Measurements from ENCODE around the gene TIMP3. TPM values are rescaled to one million over a fixed set of nuclear protein-coding genes. Genes with fewer than 3 reads are reported as not detected.

The TIMP3 gene
- total RNA-seq, 1 experiment from 2014 or later: 0.87 TPM

DNA sequence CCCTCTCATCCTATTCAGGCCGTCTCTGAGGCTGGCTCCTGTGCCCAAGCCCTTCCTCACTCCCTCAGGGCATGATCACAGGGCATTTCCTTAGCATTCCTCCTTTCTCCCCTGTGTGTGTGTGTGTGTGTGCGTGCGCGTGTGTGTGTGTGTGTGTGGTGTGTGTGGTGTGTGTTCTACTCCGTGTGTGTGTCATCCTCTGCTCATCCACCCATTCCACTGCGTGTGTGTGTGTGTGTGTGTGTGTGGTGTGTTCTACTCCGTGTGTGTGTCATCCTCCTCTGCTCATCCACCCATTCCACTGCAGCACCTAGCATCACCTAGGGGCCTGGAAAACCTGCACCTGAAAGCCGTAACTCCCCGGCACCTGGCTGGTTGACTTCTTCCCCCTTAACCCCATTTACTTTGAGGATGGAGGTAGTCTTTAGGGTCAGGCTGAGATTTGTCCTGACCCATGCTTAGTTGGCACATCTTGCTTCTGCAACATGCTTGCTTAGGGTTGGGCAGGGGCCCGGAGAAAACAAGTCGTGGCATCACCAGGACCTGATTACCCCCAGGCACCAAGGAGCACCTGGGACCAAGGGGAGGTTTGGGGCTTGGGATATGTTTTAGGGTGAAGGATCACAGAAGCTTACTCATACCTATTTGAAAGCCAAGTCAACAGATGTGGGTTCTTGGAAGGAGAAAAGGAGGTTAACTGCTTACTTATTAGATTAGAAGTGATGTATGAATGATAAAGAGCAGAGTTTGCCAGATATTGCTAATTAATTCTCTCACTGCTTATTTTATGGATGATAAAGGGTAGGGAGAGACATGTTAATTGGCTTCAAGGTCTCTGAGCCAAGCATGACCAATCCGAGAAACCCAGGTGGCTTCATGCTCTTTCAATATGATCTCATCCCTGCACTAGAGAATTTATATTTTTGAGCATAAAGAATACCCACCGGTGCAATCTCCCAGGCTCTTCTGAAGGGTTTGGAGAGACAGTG is 18.9 kb downstream of the TIMP3 start:
- H3K27me3 ChIP-seq (ENCODE audit: insufficient read depth, low read length): no peaks in the 10 kb centered on the region
- no peaks in the 10 kb centered on the region for H3K23me2 ChIP-seq (ENCODE audit: insufficient read length, low read depth, low read length, poor library complexity, severe bottlenecking)
- TF ChIP-seq, protein P1, sequence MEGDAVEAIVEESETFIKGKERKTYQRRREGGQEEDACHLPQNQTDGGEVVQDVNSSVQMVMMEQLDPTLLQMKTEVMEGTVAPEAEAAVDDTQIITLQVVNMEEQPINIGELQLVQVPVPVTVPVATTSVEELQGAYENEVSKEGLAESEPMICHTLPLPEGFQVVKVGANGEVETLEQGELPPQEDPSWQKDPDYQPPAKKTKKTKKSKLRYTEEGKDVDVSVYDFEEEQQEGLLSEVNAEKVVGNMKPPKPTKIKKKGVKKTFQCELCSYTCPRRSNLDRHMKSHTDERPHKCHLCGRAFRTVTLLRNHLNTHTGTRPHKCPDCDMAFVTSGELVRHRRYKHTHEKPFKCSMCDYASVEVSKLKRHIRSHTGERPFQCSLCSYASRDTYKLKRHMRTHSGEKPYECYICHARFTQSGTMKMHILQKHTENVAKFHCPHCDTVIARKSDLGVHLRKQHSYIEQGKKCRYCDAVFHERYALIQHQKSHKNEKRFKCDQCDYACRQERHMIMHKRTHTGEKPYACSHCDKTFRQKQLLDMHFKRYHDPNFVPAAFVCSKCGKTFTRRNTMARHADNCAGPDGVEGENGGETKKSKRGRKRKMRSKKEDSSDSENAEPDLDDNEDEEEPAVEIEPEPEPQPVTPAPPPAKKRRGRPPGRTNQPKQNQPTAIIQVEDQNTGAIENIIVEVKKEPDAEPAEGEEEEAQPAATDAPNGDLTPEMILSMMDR (conservative IDR thresholded peaks at IDR 0.05): no peak
- H3T11ph ChIP-seq (ENCODE audit: low read length): no peak overlapping the region
- no CpG with 5 or more reads among the region's 13 CpGs for WGBS (ENCODE audit: extremely low coverage, insufficient read length, low lambda C conversion rate)
- H3K4ac ChIP-seq (ENCODE audit: low read depth, low read length): no peak overlapping the region
- no peak overlapping the region for H3K27ac ChIP-seq (ENCODE audit: insufficient read length, low read depth, low read length)
- peak overlapping the region in 2 of 3 experiments; percentile 14 to 75; a peak in 2 of 7 replicates for H3K27ac Mint-ChIP-seq
- H3K4me1 Mint-ChIP-seq: peaks cover 24 to 44% of the 10 kb centered on the region in 2 experiments
- no peak overlapping the region for H3K4me2 ChIP-seq (ENCODE audit: insufficient read depth, insufficient read length, low read length)
- H4K20me1 ChIP-seq (ENCODE audit: control insufficient read depth, insufficient read depth, insufficient read length): no peaks in the 10 kb centered on the region
- H3K36me3 Mint-ChIP-seq (ENCODE audit: insufficient read depth in 1 of 3, low read depth in 3 of 3): peaks cover 0 to 25% (median 20%) of the 10 kb centered on the region in 3 experiments; a peak in 4 of 7 replicates
- H3K4me1 ChIP-seq (ENCODE audit: insufficient read depth, low read length): no peaks in the 10 kb centered on the region; the same call in 1 of the 2 replicates
- H2AK5ac ChIP-seq (ENCODE audit: insufficient read length, low read length): no peak overlapping the region
- no peak overlapping the region for H3K56ac ChIP-seq (ENCODE audit: insufficient read length, low read depth, low read length)
- H2BK15ac ChIP-seq (ENCODE audit: low read depth, low read length): no peak overlapping the region
- no peak overlapping the region for H2BK20ac ChIP-seq (ENCODE audit: low read depth, low read length, poor library complexity, severe bottlenecking)
- H3K79me2 ChIP-seq (ENCODE audit: insufficient read depth, low read length): no peaks in the 10 kb centered on the region
- no peak overlapping the region for H2BK120ac ChIP-seq (ENCODE audit: low read depth, low read length, poor library complexity, severe bottlenecking)
- no peak overlapping the region for H4K91ac ChIP-seq (ENCODE audit: insufficient read length, low read depth, low read length)
- no peak overlapping the region for H3K14ac ChIP-seq (ENCODE audit: insufficient read depth, low read length)
- H3K4me3 Mint-ChIP-seq: no peak overlapping the region
- H3K79me1 ChIP-seq (ENCODE audit: insufficient read depth, low read depth, low read length, poor library complexity, severe bottlenecking): no peaks in the 10 kb centered on the region
- no peak overlapping the region for H4K8ac ChIP-seq (replicated peaks; ENCODE audit: insufficient read length, low read depth, low read length)
- H3K9ac ChIP-seq (ENCODE audit: extremely low read depth, insufficient read length, low read length): no peak overlapping the region
- no peaks in the 10 kb centered on the region for H3K9me3 Mint-ChIP-seq
- no peak overlapping the region for H4K5ac ChIP-seq (ENCODE audit: insufficient read length, low read depth, low read length)
- no peak overlapping the region for H2BK12ac ChIP-seq (ENCODE audit: insufficient read length, low read depth, low read length)
- no peak overlapping the region for H2AFZ ChIP-seq (ENCODE audit: low read length)
- no peak overlapping the region for H3K18ac ChIP-seq (ENCODE audit: insufficient read length, low read depth, low read length)
- no peak overlapping the region for H3K23ac ChIP-seq (ENCODE audit: insufficient read length, low read depth, low read length)
- no peak for DNase-seq
- H3K27me3 Mint-ChIP-seq (ENCODE audit: low read depth): no peaks in the 10 kb centered on the region; the same call in 1 of the 2 replicates
- no peaks in the 10 kb centered on the region for H3K9me3 ChIP-seq (ENCODE audit: control insufficient read depth, low read depth, low read length)
- H2BK5ac ChIP-seq (ENCODE audit: insufficient read length, low read length): no peak overlapping the region
